Fibroblast of lung (primary cell): Measurements from ENCODE around the gene GNPTG.

ENCODE experiments used
- EZH2 ChIP-seq: IDR thresholded peaks from 2 replicates; pipeline ENCODE4 v1.5.1; 2012; ENCODE audit warnings: low read length, control low read depth, mild to moderate bottlenecking; ENCODE audit errors: missing control alignments
- TF ChIP-seq, protein P1 (sequence below), 2 donors: IDR thresholded peaks in 1 of 2; conservative IDR thresholded peaks in 1 of 2; 1 replicate in 1 of 2; 2 replicates in 1 of 2; pipeline ENCODE4 v1.5.1; 2011 to 2012; ENCODE audit warnings: low read length in 2 of 2, control low read depth in 1 of 2, inconsistent platforms in 1 of 2, low read depth in 1 of 2, mild to moderate bottlenecking in 1 of 2

DNA sequence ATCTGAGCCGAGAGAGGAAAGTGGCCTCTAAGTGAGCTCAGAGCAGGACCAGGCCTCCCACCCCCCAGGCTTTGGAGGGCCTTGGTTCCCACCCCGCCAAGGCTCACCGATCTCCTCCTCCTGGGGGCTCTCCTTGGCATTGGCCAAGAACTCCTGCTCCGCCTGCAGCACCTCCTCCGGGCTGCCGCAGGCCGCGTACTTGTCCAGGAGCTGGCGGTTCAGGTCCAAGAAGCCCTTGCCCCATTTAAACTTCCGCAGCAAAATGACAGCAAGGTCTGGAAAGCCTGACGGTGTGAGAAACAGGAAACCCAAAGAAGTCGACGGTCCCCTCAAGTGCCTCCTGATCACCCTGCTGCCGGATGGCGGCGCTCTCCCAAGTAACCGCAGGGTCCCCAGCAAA is 1.8 kb upstream of the GNPTG start:
- TF ChIP-seq, protein P1, sequence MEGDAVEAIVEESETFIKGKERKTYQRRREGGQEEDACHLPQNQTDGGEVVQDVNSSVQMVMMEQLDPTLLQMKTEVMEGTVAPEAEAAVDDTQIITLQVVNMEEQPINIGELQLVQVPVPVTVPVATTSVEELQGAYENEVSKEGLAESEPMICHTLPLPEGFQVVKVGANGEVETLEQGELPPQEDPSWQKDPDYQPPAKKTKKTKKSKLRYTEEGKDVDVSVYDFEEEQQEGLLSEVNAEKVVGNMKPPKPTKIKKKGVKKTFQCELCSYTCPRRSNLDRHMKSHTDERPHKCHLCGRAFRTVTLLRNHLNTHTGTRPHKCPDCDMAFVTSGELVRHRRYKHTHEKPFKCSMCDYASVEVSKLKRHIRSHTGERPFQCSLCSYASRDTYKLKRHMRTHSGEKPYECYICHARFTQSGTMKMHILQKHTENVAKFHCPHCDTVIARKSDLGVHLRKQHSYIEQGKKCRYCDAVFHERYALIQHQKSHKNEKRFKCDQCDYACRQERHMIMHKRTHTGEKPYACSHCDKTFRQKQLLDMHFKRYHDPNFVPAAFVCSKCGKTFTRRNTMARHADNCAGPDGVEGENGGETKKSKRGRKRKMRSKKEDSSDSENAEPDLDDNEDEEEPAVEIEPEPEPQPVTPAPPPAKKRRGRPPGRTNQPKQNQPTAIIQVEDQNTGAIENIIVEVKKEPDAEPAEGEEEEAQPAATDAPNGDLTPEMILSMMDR (conservative IDR thresholded peaks at IDR 0.05 in 1 of 2, IDR thresholded peaks at IDR 0.05 in 1 of 2; ENCODE audit: low read depth in 1 of 2, low read length in 2 of 2) = no peak
- no peak for TF ChIP-seq EZH2
